T-helper 22 cell (primary cell): Measurements from ENCODE around the gene TAS2R3.
"Not testable (repeated sequence)": the region's sequence is repeated elsewhere in the genome, so short reads cannot be mapped to it uniquely, and the experiment has no call there.

Source experiments
- DNase-seq: peaks from one replicate; pipeline ENCODE4 v3.0.0-alpha.2; 2020; ENCODE audit warnings: low read depth

TAS2R3 gene, protein sequence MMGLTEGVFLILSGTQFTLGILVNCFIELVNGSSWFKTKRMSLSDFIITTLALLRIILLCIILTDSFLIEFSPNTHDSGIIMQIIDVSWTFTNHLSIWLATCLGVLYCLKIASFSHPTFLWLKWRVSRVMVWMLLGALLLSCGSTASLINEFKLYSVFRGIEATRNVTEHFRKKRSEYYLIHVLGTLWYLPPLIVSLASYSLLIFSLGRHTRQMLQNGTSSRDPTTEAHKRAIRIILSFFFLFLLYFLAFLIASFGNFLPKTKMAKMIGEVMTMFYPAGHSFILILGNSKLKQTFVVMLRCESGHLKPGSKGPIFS

GRCh38 chr7:141763797-141764196, at the start of gene TAS2R3:
Gene TAS2R3 (plus strand): TSS chr7:141764097. CDS start chr7:141764159, 62 bp downstream.
- no peak for DNase-seq

GRCh38 chr7:141714571-141714970, 49.3 kb upstream of the TAS2R3 start:
- no peak for DNase-seq

GRCh38 chr7:141715018-141715417, 48.9 kb upstream of the TAS2R3 start:
- DNase-seq: no peak

GRCh38 chr7:141715794-141716689, 47.9 kb upstream of the TAS2R3 start:
- DNase-seq: no peak

- DNase-seq: no peak
Observed at GRCh38 chr7:141717450-141717849, 46.4 kb upstream of the TAS2R3 start.

- DNase-seq: no peak
Observed at GRCh38 chr7:141722529-141722928, 41.4 kb upstream of the TAS2R3 start.

- DNase-seq: no peak
Observed at GRCh38 chr7:141729020-141729419, 34.9 kb upstream of the TAS2R3 start.

- DNase-seq: no peak
Observed at GRCh38 chr7:141731476-141732149, 32.3 kb upstream of the TAS2R3 start.

DNA sequence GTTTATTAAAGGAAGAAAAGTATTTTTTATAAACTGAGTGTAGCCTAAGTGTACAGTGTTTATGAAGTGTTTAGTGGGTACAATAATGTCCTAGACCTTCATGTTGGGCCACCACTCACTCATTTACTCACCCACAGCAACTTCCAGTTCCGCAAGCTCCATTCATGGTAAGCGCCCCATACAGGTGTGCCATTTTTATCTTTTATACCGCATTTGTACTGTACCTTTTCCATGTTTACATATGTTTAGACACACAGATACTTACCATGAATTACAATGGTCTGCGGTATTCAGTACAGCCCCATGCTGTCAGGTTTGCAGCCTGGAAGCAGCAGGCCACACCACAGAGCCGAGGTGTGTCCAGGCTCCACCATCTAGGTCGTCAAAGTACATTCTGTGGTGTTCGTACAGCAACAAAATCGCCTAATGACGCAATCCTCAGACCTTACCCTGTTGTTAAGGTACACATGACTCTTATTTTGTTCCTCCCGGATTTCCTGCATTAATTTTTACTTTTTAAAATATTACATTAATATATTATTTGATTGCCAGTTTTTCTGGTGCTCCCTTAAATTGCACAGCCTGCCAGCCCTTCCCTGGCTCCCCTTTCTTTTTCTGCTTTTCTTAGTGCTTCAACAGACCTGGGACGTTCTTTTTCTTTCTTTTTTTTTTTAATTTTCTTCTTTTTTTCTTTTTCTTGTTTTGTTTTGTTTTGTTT, 26.6 kb upstream of the TAS2R3 start:
- DNase-seq: peak; percentile 15

DNA sequence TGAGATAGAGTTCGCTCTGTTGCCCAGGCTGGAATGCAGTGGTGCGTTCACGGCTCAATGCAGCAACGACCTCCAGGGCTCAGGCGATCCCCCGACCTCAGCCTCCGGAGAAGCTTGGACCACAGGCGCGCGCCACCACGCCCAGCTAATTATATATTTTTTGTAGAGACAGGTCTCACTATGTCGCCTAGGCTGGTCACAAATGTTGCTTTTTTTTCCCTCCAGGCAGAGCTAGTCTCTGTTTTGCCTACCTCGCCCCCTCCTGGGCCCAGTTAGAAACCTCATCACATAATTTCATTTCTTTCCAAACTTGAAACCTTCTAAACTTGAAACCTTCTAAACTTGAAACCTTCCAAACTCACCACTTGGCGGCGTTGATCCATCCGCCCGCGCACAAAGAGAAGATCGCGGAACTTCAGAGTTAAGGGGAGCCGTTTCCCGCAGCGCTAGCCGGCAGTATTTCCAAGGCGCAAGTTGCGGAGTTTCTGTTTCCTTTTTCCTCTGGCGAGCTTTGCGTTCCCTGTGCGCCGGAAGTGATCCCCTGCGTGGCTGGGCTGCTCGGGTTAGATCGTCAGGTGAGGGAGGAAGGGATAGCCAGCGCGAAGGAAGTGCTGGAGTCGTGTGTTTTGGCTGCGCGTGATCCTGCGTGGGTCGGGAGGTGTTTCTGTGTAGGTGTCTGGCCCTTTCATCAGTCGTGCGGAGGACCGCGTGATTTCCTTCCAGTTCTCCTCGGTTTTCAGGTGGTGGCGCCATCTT, 25.9 kb upstream of the TAS2R3 start, which contains the start of gene SSBP1:
Gene SSBP1, plus strand, starts transcription at position 523 of the 756 bp plus-strand sequence. CDS start 809 bp downstream, outside the sequence.
- DNase-seq: peak; percentile 86

DNA sequence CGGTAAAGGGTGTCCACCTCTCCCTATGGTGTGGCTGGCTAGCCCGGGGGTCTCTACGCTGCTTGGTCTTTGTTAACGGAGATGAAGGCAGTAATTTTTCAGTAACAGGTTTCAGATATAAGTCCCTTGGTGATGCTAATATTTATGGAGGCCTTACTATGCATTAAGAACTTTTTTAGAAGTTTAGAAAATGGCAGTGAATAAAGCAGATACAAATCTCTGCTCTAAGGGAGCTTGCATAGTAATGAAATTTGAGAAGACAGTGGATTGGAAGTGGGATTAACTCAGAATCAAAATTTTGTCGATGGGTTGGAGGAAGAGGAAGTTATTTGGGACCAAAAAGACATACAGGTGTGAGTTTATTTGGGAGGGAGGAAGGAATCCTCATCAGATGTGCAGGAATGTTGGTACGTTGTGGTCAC, 25.3 kb upstream of the TAS2R3 start:
- no peak for DNase-seq

- no peak for DNase-seq
Observed at GRCh38 chr7:141739250-141739649, 24.6 kb upstream of the TAS2R3 start.

DNA sequence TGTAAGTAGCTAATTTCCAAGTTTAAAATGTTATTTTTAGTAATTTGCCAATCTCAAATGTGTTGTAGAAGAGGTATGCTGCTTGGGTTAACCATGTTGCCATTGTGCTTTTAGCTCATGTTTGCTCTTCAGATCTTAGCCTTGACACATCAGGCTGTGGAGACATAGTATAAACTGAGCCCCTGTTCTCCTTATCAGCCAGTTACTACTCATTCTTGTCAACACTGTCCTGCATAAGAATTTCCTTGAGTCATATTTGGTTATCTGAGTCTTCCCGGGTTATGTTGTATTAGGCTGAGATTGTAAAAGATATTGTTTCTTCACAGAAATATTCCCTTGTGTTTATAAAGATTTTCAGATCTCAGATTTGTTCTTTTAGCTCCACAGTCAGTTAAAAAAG, 21.7 kb upstream of the TAS2R3 start:
- no peak for DNase-seq

- no peak for DNase-seq
Observed at GRCh38 chr7:141744131-141744530, 19.8 kb upstream of the TAS2R3 start.

DNA sequence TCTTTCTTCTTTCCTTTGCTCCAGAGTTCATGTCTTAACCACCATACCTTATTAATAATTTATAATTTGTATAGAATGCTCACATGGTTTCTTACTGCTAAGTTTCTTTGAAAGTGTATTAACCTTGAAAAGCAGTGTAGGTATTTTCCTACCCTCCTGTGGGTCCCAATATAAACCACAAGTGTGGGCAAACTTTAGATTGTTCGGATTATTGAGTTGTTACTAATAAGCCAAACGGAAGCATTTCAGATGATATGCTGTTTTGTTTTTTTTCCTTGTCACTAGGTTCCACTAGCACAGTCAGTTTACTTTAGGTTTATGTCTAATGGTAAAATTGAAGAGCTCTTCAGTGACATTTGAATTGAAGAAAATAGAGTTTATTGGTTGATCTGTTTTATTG, 15.5 kb upstream of the TAS2R3 start:
- DNase-seq: no peak

GRCh38 chr7:141751904-141752303, 12.0 kb upstream of the TAS2R3 start:
- not testable (repeated sequence) for DNase-seq

GRCh38 chr7:141752634-141753033, 11.3 kb upstream of the TAS2R3 start:
- DNase-seq: no peak

- no peak for DNase-seq
Observed at GRCh38 chr7:141754939-141755338, 9.0 kb upstream of the TAS2R3 start.

DNA sequence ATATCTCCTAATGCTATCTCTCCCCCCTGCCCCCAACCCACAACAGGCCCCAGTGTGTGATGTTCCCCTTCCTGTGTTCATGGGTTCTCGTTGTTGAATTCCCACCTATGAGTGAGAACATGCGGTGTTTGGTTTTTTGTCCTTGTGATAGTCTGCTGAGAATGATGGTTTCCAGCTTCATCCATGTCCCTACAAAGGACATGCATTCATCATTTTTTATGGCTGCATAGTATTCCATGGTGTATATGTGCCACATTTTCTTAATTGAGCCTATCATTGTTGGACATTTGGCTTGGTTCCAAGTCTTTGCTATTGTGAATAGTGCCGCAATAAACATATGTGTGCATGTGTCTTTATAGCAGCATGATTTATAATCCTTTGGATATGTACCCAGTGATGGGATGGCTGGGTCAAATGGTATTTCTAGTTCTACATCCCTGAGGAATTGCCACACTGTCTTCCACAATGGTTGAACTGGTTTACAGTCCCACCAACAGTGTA, 6.2 kb downstream of the TAS2R3 start:
- not testable (repeated sequence) for DNase-seq

- DNase-seq: no peak
Observed at GRCh38 chr7:141776374-141776773, 12.5 kb downstream of the TAS2R3 start, which contains the start of gene TAS2R4. Gene TAS2R4 (plus strand): TSS chr7:141776674. CDS start chr7:141778489, 1,815 bp downstream.
